NCI-H146 treated with DMSO at 0.1 percent for 48 hours (cell line): Measurements from ENCODE around the gene PSMB11.

Experiments used
- DNase-seq: peaks from one replicate; lab custom pipeline; 2025; ENCODE audit not compliant: unreplicated experiment; lab: John Stamatoyannopoulos, UW

The PSMB11 gene

DNA sequence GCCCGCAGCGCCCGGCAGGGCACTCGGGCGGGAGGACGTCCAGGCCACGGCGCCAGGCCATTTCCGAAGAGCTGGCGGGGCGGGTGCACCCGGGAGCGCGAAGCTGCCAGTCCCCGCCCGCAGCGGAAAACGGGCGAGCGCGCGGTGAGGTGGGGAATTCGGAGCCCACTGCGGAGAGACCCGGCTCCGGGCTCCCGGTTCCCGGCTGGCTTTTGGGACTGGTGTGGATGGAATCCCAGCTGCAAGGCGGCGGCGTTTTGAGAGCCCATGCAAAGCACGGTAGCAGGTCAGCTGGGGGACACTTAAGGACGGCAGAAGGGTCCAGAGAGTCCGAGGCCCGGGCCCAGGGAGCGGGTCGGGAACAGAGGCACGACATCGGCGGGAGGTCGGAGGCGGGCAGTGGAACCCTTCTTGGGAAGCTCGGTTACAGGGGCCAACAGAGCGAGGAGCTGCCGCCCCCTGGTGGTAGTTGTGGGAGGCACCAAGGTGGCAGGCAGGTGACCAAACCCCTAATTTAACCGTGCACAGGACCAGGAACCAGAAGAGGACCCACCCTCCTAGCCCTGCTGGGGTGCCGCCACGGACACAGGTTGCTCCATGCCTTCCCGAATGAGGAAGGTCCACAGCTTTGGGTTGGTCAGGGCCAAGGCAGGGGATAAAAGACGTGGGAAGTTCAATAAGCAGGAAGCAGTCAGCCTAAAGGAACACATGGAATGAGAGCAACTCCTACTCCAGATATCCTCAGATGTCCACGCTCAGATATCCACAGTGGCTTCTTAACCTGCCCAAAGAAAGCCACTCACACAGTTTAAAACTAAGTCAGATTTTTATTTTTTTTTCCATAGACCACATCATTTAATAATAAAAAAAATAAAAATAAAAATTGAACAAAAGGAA lies 16.0 kb downstream of the PSMB11 start:
- DNase-seq, result no peak

DNA sequence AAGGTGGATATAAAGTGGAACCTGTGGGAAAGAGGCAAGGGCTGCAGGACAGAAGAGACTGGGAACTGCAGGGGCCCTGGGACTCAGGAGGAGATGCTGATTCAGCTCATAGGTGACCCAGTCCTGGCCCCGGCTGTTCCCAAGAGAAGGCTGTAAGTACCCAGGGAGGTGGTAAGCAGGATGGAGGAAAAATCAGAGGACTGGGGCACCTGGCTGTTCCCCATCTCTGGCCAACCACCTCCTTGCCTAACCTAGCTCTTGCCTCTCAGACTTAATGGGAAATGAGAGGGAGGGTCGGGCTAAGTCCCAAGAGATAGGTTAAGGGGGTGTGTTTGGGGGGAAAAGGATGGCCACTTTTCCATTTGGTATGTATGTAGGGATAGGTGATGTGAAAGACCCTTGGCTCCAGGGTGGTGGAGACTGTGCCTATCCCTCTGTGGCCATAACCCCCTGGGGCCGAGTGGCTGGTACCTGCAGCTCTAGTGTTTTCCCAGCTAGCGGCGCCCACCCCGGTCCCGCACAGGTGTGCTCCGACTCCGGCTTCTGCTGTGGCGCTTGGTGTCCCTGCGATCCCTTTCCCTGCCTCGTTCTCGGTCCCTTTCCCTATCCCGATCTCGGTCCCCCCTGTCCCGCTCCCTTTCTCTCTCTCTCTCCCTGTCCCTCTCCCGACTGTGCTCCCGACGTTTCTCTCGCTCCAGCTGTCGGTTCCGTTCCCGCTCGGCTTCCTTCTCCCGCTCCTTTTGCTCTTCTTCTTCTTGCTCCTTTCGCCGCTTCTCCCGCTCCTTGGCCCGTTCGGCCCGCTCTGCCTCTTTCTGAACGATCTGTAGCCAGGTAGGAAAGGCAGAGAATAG lies 16.9 kb downstream of the PSMB11 start:
- DNase-seq, result no peak

DNA sequence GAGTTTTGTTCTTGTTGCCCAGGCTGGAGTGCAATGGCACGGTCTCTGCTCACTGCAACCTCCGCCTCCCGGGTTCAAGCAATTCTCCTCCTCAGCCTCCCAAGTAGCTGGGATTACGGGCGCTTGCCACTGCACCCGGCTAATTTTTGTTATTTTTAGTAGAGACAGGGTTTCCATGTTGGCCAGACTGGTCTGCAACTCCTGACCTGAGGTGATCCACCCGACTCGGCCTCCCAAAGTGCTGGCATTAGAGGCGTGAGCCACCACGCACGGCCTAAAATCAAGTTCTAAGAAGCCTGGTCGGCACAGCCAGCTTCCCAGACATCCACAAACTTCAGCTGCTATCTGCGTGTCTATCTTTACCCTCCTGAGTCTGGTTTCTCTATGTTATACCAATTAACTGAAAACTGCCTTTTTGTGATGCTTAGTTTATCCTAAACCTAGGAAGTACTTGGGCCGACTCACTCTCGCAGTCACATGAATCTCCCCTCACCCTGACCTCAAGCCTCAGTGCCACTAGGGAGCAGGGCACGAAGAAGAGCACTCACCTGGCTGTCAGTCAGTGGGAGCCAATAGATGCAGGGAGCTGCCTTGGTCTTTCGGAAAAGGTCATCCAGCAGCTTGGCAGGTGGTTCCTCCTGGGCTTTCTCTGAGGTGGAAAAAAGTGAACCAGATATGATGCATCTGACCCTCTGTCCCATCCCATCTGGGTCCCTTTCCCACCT lies 18.7 kb downstream of the PSMB11 start:
- no peak for DNase-seq

DNA sequence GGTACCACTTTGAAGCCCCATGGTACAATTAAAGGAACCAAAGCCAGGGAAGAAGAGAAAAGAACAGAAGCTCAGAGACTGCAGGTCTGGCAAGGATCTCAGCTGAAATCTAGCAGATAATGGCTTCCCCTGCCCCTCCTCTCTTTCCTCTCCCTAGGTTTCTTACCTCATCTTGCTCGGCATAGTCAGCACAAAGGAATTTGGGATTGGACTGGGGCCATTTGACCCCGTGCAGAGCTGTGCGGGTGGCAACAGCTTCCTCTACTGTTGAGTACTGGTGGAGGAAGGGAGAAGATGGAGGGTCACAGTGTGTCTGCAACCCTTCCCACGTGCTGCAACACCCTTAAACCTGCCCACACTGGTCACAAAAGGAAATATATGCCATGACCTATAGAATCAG lies 20.0 kb downstream of the PSMB11 start:
- no peak for DNase-seq

DNA sequence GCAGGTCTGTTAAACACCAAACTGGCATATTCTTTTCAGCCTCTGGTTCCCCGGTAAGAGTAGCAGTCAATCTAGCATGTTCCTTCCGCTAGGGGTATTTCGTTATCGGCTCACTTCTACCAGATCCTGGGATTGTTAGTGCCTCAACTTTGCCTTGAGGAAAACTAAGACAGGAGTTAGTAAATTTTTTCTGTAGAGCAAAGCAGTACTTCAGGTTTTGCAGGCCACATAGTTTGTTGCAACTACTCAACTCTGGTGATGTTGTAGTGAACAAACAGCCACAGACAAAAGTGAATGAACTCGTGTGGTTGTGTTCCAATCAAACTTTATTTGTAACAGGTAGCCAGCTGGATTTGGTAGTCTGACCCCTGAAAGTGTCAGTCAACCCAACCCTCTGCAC lies 21.6 kb downstream of the PSMB11 start:
- no peak for DNase-seq

DNA sequence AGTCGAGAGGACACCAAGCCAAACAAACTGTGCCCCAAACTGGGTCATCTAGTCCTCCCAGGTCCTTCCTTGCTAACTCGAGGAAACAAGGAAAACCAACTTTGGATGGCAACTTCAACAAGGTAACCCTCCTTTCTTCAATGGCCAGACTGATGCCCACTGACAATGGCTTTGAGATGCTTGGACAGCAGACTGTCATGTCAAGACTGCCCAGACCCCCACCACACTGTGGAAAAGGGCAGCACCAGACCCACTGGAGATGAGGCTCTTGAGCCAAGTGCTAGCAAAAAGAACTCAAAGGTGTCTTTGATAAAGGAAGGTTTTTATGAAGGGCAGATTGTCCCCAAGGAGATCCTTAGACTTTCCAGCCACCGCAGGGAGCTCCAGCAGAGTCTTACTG lies 24.4 kb downstream of the PSMB11 start:
- DNase-seq, result no peak

DNA sequence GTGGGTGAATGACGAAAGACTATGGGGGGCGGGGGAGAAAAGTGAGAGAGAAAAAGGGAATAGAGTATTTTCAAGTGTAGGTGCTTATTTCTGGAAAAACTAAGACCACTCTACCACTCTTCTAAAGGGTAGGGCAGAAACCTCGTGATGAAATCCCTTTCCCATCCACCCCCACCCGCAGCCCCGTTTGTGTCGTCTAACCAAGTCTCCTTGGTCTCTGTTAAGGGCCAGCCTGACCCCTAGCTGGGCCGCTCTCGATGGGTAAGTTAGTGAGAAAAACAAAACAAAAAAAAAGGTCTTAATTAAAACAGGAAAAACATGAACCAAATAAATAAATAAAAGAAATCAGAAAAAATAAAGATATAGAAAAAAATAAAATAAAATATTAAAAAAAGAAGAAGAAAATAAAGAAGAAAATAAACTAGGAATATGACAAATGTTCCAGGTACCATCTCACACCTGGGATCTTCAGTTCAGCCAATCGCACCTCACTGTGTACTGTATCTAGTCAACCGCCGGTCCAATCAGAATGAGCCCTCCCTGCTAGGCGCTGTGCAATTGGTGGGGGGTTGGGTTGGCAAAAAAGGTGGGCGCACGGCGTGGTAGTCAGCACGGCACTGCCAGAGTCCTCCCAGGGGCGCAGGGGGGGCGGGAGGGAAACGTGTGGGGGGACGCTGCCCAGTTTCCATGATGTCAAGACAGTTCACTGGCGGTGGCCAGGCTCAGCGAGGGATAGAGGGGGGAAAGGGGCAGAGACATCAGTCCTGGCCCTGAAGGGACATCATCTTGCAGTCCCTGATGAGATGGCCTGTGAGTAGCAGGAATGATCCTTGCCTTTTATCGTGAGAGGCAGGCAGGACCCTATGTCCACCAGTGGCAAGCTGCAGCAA lies 25.1 kb downstream of the PSMB11 start:
- DNase-seq, result no peak

DNA sequence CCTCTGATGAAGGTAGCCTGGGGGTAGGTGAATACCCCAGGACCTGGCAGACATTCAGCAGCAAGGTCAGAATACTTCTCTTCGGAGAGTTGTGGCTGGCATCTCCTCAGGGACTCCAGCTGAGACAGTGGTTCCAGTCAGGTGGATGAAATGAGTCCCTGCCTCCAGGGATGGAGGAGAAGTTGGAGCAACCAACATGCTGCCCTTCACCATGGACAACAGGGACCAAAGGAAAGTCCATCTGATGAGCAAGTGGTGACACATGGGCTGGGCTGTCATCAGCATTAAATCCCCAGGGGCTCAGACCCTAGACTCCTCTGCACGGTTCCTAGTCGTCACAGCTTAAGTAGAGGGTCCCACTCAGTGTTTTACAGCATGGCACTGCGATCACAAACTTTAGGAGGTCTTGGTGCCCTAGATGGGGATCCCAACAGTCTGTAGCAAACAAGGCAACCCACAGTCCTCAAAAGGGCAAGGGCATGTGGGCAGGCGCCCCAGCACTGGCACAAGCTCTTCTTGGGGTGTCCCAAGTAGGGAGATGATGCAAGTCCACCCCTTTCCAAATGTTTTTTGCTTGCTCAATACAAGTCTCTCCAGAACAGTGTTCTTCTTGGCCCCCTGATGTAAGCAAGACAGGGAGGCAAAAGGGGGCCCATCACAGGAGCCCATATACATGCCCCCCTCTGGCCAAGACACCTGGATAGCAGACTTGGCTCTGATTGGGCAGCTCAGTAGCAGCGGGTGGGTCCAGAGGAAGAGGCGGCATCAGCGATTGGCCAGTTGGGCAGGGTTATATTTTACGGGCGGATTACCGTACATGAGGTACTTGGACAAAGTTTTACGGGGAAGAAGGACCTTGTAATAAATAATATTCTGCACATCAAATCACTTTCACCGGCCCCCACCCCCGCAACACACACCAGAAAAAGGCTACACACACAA lies 26.1 kb downstream of the PSMB11 start:
- no peak for DNase-seq

DNA sequence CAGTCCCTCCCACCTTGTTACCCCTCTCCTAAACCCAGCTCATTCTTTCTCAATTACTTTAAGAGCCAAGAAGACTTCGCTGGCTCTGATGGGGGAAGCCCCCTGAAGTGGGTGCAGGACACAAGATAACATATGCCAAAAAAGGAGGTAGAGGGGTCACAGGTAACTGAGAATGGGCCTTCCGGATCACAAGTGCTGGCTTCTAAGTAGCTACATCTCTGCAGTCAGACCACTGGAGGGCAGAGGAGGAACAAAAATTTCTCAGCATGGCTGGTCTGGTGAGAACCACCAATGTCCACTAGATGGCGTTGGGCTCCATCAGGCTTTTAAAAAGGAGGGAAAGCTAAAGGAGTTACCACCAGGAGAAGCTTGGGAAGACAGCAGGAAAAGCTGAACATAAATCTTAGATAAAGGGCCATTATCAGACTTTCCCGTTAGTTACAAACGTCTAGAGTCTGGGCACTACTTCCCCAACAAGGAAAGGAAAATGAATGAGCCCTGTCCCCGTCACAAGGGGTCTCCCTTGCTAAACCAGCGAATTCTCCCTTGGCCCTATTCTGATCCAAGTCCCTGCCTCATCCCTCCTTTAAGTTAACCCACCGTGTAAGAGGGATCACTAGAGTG lies 26.9 kb downstream of the PSMB11 start:
- DNase-seq, result no peak

DNA sequence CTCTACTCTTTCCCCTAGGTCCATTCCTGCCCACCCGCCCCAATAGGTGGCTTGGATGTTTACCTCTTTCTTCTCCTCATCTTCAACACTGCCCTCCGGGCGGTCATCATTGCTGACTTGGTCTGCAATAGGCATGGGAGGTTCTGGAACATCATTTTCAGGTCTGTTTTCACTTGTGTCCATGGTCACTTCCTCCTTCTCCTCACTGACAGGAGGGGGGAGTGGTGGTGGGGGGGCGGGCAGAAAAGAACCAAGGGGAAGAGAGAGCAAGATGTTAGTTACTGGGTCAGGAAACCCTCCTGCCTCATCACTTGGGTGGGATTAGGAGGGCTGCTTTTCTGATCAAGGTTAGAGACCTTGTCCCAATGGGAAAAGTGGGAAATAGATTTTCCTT lies 27.4 kb downstream of the PSMB11 start:
- DNase-seq, result no peak

DNA sequence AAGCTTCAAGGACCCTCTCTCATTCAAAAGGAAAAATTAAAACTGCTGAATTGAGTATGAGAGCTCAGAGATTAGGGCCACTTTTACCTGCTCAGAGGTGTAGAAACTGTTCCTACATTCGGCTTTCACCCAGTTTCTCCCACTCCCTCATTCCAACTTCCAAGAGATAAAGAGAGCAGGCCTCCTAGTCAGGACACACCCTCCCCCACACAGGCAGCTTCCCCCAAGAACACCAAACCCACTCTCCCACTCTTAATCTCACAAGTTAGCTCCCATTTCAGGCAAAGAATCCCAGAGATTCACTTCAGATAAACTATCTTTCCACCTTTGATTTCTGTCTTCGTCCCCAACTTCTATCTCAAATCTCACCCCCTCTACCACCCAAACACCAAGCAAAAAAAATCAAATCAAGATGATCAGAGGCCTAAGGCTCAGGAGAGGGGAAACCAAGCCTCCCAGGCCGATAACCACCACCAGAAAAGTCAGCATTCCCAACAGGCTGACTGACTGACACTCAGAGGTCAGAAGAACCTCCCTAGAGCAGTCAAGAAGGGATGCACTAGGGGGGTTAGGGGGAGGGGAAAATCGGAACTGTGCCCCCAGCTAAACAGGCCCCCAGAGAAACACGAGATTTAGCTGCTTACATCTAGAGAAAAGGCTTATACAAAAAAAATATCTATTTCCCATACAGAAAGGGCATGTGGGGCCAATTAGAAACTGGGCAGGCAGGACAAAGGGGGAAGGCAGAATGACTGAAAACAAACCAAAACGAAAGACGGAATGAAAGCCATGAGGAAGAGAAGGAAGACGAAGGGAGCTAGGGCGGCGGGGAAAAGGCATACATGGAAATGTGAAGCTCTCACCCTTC lies 28.5 kb downstream of the PSMB11 start:
- no peak for DNase-seq

DNA sequence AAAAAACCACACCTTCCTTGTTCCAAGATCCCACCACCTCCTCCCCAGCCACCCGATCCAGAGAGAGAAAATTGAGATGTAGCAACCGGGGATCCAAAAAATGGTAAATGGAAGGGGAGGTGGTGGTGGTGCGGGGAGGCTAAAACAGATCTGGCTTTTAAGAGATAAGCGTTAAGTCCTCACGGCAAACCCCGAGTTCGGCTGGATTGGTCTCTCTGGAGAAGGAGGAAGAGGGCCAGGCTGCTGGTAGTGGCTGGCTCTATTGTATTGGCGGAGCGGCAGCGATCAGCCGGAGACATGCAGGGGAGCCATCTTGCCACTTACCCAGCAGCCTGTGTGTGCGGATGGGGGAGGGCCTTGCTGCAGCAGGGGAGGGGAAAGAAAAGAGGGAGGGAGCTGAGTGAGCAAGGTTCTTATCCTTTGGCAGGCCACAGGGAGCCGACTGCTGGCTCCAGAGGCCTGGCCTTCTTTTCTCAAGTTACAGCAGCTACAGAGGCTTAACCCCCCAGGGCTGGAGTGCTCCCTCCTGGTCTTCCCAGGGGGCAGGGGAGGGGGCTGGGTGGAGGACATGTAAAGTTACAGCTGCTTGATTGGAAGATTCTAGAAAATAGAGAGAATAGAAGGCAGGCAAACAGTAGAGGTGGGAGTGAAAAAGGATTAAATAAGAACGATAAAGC lies 29.4 kb downstream of the PSMB11 start:
- DNase-seq, result no peak

DNA sequence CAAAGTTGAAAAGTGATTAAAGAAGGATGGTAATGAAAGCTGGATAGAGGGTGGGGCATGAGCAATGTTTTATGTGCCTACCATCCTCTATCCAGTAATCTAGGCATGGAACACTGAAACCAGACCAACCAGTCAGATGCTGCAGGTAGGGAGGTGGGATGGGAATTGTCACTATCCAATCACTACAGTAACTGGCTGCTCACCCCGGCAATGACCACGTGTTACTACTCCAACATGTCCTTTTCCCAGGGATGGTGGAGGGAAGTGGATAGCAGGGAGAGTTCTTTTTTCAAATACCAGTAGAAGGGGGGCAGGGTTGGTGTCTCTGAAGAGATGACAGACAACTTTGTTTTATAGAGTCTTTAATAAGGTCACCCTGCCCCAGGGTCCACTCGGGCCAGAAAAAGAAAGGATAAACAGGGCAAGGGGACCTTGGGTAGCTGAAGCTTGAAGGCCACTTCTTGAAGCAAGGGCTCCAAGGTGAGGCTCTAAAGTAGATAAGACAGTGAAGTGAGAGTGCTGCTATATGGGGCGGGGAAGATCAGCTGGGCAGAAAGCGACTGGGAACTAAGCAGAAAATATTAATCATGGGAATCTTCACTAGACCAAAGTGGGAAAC lies 30.0 kb downstream of the PSMB11 start:
- no peak for DNase-seq

DNA sequence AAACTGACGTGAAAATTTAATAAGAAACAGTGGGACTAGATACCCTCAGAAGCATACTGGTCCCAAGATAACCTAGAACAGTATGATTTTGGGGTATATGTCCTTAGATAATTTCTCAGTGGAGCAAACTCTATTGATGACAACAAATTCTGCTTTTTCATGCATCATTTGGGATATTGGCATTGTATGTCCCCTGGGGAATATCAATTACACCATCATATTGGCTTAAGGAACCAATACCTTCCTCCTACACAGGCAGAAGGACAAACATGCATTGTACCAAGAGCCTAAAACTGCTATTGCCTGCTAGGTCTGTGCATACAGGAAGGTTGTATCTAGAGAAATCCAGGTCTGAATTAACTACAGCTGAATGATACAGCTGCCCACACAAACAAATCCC lies 32.9 kb downstream of the PSMB11 start:
- DNase-seq, result no peak

DNA sequence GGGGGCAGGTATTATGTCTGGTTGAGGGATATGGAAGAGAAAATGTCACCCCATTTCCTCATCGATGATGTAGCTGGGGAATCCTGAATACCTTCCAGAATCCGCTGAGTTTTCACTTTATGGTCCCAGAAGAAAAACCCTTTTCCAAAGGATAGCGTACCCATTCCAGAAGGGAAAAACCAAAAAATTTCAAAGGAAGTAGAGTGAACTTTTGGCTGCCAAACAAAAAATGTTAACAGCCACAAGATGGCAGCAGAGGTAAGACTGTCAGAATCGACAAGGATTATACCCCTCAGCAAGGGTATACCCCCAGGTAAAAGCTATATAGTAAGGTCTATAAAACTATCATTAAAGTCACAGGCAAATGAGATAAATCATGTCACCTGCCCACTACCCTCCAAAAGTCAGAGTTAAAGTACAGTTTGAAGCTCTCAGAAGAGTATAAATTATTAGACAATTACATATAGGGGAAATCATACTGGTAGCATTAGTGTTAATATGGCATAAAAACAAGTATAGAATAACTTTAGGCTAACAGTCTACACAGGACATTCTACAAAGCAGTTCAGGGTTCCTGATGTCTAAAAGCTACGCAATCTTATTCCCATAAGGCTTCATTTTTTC lies 34.9 kb downstream of the PSMB11 start:
- DNase-seq, result no peak

DNA sequence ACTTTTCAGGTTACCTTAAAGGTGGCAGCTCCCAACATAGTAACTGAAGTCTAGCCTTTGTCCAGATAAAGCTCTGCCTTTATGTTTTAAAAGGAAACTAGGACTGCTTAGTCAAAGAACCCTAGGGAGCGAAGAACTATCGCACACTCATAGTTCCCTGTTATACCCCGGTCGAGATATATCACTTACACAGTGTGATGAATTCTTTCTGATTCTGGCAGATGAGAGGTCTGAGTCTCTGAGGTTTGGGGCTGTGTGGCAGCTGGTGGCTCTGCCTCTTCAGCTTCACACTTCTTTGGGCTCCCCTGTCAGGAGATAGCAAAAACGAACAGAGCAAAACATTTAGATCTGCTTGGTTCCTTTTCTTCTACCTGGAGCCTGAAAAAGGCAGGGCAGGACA lies 36.0 kb downstream of the PSMB11 start:
- DNase-seq, result no peak

DNA sequence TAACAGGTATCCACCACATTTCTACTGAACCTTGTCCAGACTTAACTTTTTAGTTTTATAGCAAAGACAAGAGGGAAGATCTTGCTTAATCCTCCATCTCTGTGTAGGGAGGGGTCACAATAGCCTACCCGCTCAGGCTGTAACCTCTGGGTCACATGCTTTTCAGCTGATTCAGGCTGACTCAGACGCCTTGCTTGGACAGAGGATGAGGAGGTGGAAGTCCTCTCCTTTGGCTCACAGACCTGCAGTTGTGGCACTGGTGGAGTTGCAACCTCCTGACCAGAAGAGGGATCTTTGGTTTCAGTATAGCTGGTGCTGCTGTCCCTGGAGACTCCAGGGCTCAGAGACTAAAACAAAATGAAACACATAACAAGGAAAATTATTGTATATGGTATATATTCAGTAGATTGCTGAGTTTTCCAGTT lies 36.7 kb downstream of the PSMB11 start:
- no peak for DNase-seq
